ENCODE data around the gene PTPRU. TPM values are rescaled to one million over a fixed set of nuclear protein-coding genes. Genes with fewer than 3 reads are reported as not detected.

The PTPRU gene
- total and polyA plus RNA-seq, 2 experiments from 2014 or later: 8.0 to 105 TPM

DNA sequence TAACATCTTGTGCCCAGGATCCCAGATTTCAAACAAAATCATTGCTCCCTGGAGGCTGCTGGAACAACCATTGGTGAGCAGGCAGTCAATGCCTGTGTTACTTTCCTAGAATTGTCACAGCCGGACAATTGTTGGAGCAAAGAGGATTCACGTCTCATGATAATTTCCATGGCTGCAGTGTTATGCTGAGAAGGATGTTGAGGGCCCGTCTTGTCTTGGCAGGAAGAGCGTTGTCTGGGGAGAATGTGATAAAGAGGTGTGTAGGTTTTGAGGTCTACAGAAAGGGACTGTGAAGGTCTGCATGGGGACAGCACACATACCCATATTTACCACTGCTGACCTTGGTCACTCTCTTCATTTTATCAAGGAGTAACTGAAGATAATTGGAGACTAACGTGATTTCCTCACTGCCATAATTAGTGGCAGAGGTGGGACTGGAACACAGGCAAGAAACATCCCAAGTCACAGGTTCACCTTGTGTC is 11.9 kb upstream of the PTPRU start:
- no peaks in the 10 kb centered on the region for H3K9me3 Mint-ChIP-seq
- no peaks in the 10 kb centered on the region for H3K27me3 Mint-ChIP-seq (ENCODE audit: insufficient read depth, low read depth, poor library complexity)
- Histone ChIP-seq H3K9me2 (ENCODE audit: insufficient read depth) (no peaks in the 10 kb centered on the region), H2AFZ (no peak overlapping the region), H3K4me1 (ENCODE audit: insufficient read depth) (peaks cover 16% of the 10 kb centered on the region), H3F3A (replicated peaks; ENCODE audit: low read depth) (no peaks in the 10 kb centered on the region; the same call in 1 of the 2 replicates), H3K4me2 (no peak overlapping the region), H3K4me3 (no peak overlapping the region), H3K27ac (ENCODE audit: low read depth) (no peak overlapping the region), H3K36me3 (ENCODE audit: insufficient read depth) (0 out of 2 replicates have a peak, but pooled peaks cover 3% of the 10 kb centered on the region), H3K79me2 (replicated peaks; ENCODE audit: insufficient read depth) (peaks cover 11% of the 10 kb centered on the region), H3K27me3 (ENCODE audit: insufficient read depth) (no peaks in the 10 kb centered on the region), H4K20me1 (replicated peaks; ENCODE audit: insufficient read depth) (peaks cover 3% of the 10 kb centered on the region; the same call in 1 of the 2 replicates)
- peaks cover 4% of the 10 kb centered on the region; the same call in 1 of the 3 replicates for H3K36me3 Mint-ChIP-seq (ENCODE audit: low read depth)
- TF ChIP-seq CREB1 (CRISPR knock-in tag; IDR thresholded peaks at IDR 0.05; ENCODE audit: low read depth): no peak
- TF ChIP-seq, protein P1, sequence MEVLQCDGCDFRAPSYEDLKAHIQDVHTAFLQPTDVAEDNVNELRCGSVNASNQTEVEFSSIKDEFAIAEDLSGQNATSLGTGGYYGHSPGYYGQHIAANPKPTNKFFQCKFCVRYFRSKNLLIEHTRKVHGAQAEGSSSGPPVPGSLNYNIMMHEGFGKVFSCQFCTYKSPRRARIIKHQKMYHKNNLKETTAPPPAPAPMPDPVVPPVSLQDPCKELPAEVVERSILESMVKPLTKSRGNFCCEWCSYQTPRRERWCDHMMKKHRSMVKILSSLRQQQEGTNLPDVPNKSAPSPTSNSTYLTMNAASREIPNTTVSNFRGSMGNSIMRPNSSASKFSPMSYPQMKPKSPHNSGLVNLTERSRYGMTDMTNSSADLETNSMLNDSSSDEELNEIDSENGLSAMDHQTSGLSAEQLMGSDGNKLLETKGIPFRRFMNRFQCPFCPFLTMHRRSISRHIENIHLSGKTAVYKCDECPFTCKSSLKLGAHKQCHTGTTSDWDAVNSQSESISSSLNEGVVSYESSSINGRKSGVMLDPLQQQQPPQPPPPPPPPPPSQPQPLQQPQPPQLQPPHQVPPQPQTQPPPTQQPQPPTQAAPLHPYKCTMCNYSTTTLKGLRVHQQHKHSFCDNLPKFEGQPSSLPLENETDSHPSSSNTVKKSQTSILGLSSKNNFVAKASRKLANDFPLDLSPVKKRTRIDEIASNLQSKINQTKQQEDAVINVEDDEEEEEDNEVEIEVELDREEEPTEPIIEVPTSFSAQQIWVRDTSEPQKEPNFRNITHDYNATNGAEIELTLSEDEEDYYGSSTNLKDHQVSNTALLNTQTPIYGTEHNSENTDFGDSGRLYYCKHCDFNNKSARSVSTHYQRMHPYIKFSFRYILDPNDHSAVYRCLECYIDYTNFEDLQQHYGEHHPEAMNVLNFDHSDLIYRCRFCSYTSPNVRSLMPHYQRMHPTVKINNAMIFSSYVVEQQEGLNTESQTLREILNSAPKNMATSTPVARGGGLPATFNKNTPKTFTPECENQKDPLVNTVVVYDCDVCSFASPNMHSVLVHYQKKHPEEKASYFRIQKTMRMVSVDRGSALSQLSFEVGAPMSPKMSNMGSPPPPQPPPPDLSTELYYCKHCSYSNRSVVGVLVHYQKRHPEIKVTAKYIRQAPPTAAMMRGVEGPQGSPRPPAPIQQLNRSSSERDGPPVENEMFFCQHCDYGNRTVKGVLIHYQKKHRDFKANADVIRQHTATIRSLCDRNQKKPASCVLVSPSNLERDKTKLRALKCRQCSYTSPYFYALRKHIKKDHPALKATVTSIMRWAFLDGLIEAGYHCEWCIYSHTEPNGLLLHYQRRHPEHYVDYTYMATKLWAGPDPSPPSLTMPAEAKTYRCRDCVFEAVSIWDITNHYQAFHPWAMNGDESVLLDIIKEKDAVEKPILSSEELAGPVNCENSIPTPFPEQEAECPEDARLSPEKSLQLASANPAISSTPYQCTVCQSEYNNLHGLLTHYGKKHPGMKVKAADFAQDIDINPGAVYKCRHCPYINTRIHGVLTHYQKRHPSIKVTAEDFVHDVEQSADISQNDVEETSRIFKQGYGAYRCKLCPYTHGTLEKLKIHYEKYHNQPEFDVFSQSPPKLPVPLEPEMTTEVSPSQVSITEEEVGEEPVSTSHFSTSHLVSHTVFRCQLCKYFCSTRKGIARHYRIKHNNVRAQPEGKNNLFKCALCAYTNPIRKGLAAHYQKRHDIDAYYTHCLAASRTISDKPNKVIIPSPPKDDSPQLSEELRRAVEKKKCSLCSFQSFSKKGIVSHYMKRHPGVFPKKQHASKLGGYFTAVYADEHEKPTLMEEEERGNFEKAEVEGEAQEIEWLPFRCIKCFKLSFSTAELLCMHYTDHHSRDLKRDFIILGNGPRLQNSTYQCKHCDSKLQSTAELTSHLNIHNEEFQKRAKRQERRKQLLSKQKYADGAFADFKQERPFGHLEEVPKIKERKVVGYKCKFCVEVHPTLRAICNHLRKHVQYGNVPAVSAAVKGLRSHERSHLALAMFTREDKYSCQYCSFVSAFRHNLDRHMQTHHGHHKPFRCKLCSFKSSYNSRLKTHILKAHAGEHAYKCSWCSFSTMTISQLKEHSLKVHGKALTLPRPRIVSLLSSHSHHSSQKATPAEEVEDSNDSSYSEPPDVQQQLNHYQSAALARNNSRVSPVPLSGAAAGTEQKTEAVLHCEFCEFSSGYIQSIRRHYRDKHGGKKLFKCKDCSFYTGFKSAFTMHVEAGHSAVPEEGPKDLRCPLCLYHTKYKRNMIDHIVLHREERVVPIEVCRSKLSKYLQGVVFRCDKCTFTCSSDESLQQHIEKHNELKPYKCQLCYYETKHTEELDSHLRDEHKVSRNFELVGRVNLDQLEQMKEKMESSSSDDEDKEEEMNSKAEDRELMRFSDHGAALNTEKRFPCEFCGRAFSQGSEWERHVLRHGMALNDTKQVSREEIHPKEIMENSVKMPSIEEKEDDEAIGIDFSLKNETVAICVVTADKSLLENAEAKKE (CRISPR knock-in tag; IDR thresholded peaks at IDR 0.05): no peak
- no peak for TF ChIP-seq EZH2phosphoT487 (IDR thresholded peaks at IDR 0.05; ENCODE audit: unreplicated experiment)
- no peak for TF ChIP-seq ZNF331 (CRISPR knock-in tag; IDR thresholded peaks at IDR 0.05; ENCODE audit: low read depth)
- TF ChIP-seq EZH2 (IDR thresholded peaks at IDR 0.05; ENCODE audit: low read depth, unreplicated experiment): no peak
- no peak for TF ChIP-seq ZNF114 (CRISPR knock-in tag; IDR thresholded peaks at IDR 0.05)
- no peak for DNase-seq (ENCODE audit: low spot score)
- peaks cover 20% of the 10 kb centered on the region for H3K4me1 Mint-ChIP-seq
- ATAC-seq: no peak
- H3K27ac Mint-ChIP-seq: no peak overlapping the region
- H3K4me3 Mint-ChIP-seq: no peak overlapping the region

All from GM23338 (cell line).